Measurements from ENCODE around the gene COL4A2. TPM values are rescaled to one million over a fixed set of nuclear protein-coding genes. Genes with fewer than 3 reads are reported as not detected.

Gene COL4A2
- polyA plus RNA-seq, 1 experiment = 208 TPM

DNA sequence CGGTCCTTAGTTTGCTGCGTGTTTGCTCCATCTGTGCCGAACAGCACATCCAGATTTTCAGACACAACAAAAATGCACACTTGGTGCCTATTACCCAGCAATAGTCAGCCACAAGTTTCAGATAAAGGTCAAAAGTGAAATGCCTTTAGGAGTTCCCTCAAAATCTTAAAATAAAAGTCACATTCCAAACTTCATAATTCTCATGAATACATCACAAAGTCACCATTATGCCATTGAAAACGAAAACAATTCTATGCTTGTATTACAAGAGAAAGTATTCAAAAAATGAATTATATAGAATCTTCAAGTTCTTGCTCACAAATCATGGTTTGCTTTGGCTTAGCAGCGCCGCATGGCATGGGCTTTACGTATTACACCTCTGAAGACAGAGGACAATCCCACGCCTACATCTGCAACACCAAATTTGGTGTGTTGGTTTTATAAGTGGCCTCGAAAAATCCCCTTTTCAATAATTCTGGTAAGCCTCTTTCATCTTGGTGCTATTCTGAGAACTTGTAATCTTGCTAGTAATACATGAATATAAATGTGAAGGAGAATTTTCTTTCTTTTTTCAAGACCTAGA is 26.8 kb upstream of the COL4A2 start:
- POLR2A ChIA-PET = no interaction called here
- Histone ChIP-seq H3K27ac (ENCODE audit: low read depth, low read length) (no peak overlapping the region), H3K27me3 (ENCODE audit: control insufficient read depth, insufficient read depth, low read length) (no peaks in the 10 kb centered on the region)

DNA sequence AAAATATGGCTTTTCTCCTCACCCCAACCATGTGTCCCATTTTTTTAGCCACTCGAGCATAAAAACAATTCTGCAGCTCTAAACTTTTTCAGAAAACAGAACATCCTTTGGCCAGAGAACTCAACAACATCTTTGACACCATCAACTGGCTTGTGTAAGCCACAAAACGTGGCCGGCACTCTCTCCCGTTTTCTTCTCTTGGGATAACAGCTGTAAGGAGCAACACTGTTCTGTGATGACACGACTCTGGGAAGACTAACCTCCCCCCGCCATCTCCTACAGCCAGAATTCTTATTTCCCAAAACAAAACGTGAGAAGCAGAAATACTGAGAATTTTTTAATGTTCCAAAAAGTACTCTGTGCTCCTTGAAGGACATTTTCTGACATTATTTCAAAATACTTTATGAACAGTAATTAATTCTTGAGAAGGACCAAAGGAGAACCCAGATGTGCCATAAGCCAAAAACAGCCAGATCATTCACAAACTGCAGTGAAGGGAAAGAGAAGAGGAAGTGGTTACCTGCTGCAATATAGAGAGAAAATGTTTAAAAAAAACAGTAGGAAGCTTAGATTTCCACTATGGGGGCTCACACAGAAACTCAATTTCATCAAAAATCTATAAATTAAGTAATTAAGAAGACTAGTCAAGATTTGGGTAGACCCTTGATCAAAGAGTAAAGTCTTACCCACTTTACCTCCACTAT is 25.9 kb upstream of the COL4A2 start:
- no peaks in the 10 kb centered on the region for H3K27me3 ChIP-seq (ENCODE audit: control insufficient read depth, insufficient read depth, low read length)
- no peak overlapping the region for H3K27ac ChIP-seq (ENCODE audit: low read depth, low read length)
- CTCF ChIA-PET = no interaction called here
- POLR2A ChIA-PET = no interaction called here
- TF ChIP-seq, protein P1, sequence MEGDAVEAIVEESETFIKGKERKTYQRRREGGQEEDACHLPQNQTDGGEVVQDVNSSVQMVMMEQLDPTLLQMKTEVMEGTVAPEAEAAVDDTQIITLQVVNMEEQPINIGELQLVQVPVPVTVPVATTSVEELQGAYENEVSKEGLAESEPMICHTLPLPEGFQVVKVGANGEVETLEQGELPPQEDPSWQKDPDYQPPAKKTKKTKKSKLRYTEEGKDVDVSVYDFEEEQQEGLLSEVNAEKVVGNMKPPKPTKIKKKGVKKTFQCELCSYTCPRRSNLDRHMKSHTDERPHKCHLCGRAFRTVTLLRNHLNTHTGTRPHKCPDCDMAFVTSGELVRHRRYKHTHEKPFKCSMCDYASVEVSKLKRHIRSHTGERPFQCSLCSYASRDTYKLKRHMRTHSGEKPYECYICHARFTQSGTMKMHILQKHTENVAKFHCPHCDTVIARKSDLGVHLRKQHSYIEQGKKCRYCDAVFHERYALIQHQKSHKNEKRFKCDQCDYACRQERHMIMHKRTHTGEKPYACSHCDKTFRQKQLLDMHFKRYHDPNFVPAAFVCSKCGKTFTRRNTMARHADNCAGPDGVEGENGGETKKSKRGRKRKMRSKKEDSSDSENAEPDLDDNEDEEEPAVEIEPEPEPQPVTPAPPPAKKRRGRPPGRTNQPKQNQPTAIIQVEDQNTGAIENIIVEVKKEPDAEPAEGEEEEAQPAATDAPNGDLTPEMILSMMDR (IDR thresholded peaks at IDR 0.05; ENCODE audit: low read depth, low read length) = no peak
- no peaks in the 10 kb centered on the region for H3K9me3 ChIP-seq (ENCODE audit: control insufficient read depth, insufficient read depth, low read length)
- no peak for DNase-seq (ENCODE audit: low read depth, low spot score)
- no peak overlapping the region for H3K4me3 ChIP-seq (ENCODE audit: low read depth, low read length)

More for the DNA sequence above, 26.8 kb upstream of the COL4A2 start:
- DNase-seq (ENCODE audit: low read depth, low spot score) = no peak
- H3K4me3 ChIP-seq (ENCODE audit: low read depth, low read length) = no peak overlapping the region
- TF ChIP-seq, protein P1 (IDR thresholded peaks at IDR 0.05; ENCODE audit: low read depth, low read length) = no peak
- no peaks in the 10 kb centered on the region for H3K9me3 ChIP-seq (ENCODE audit: control insufficient read depth, insufficient read depth, low read length)
- CTCF ChIA-PET = interaction anchor here (1.0 to 1.3 kb wide), 2 partner anchors 59 to 176 kb away, joined by 3 to 5 read pairs; no protein-coding TSS in a partner anchor

- H3K9me3 ChIP-seq (ENCODE audit: control insufficient read depth, insufficient read depth, low read length) = no peaks in the 10 kb centered on the region
- POLR2A ChIA-PET = no interaction called here
- no peak overlapping the region for H3K4me3 ChIP-seq (ENCODE audit: low read depth, low read length)
- CTCF ChIA-PET = interaction anchor here (0.9 to 1.4 kb wide), 2 partner anchors 24 to 34 kb away, joined by 3 read pairs; no protein-coding TSS in a partner anchor
- H3K27ac ChIP-seq (ENCODE audit: low read depth, low read length) = no peak overlapping the region
- DNase-seq (ENCODE audit: low read depth, low spot score) = no peak
- no peaks in the 10 kb centered on the region for H3K27me3 ChIP-seq (ENCODE audit: control insufficient read depth, insufficient read depth, low read length)
- TF ChIP-seq, protein P1 (IDR thresholded peaks at IDR 0.05; ENCODE audit: low read depth, low read length) = no peak
These were observed 25.3 kb upstream of the COL4A2 start for GRCh38 chr13:110281736-110282135.

DNA sequence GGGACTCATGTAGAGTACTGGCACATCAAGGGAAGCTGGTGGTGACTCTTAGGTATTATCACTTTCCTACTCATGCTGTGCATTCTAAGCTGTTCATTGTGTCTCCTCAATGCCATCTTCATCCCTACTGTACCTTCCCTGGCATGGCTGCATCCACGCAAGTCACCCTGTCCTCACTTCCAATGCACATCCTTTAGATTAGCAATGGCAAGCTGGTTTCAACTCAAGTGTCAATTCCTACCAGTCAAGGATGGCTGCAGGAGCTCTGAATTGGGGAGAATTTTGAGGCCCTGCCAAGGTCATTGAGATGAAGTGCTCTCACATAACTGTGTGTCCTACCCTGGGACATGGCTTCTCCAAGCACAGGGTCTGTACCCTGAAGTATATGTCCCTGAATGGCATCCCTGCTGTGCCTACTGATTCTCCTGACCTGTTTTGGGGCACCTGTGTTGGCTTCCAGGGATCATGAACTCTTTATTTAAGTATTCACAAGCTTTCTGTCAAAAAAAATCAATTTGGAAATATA is 24.7 kb upstream of the COL4A2 start:
- CTCF ChIA-PET = interaction anchor here (0.9 to 1.4 kb wide), 2 partner anchors 25 to 35 kb away, joined by 3 read pairs; no protein-coding TSS in a partner anchor
- Histone ChIP-seq H3K9me3 (ENCODE audit: control insufficient read depth, insufficient read depth, low read length) (no peaks in the 10 kb centered on the region), H3K4me3 (ENCODE audit: low read depth, low read length) (no peak overlapping the region), H3K27me3 (ENCODE audit: control insufficient read depth, insufficient read depth, low read length) (no peaks in the 10 kb centered on the region), H3K27ac (ENCODE audit: low read depth, low read length) (no peak overlapping the region)
- no peak for DNase-seq (ENCODE audit: low read depth, low spot score)
- POLR2A ChIA-PET = no interaction called here
- TF ChIP-seq, protein P1 (IDR thresholded peaks at IDR 0.05; ENCODE audit: low read depth, low read length) = no peak
